LNCaP clone FGC (cell line): Measurements from ENCODE around the gene CCDC88C.

Experiments used
- DNase-seq: peaks from one replicate; pipeline ENCODE4 v3.0.0-alpha.2; 2011; ENCODE audit warnings: low read depth
- H3K4me3 ChIP-seq: 2 replicates; pipeline ENCODE4 v1.5.1; 2011; ENCODE audit warnings: mild to moderate bottlenecking, low read depth, low read length, control low read depth
- TF ChIP-seq, protein P1 (sequence below): IDR thresholded peaks from 2 replicates; pipeline ENCODE4 v1.5.1; 2012; ENCODE audit warnings: mild to moderate bottlenecking; ENCODE audit not compliant: control insufficient read depth, insufficient read depth; ENCODE audit errors: extremely low read depth

CCDC88C gene

DNA sequence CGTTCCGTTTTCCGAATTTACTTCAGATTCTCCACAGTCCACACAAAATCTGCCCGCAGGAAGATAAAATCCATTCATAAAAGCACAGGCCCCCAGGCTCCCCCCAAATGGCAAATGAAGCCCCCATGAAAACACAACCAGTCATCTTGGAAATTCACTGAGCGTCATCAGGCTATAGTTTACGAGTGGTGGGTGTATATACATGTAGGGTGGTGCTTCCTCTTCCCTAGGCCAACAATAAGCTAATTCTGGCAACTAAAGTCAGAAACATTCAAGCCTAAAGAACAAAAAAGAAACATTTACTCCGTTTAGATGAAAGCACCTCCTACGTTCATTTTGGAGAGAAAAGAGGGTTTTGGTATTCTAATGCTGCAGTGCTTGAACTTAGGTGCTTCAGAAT, 179.0 kb downstream of the CCDC88C start:
- DNase-seq = no peak
- TF ChIP-seq, protein P1, sequence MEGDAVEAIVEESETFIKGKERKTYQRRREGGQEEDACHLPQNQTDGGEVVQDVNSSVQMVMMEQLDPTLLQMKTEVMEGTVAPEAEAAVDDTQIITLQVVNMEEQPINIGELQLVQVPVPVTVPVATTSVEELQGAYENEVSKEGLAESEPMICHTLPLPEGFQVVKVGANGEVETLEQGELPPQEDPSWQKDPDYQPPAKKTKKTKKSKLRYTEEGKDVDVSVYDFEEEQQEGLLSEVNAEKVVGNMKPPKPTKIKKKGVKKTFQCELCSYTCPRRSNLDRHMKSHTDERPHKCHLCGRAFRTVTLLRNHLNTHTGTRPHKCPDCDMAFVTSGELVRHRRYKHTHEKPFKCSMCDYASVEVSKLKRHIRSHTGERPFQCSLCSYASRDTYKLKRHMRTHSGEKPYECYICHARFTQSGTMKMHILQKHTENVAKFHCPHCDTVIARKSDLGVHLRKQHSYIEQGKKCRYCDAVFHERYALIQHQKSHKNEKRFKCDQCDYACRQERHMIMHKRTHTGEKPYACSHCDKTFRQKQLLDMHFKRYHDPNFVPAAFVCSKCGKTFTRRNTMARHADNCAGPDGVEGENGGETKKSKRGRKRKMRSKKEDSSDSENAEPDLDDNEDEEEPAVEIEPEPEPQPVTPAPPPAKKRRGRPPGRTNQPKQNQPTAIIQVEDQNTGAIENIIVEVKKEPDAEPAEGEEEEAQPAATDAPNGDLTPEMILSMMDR = no peak
- H3K4me3 ChIP-seq = no peak overlapping the region

- no peak overlapping the region for H3K4me3 ChIP-seq
- TF ChIP-seq, protein P1 = no peak
- no peak for DNase-seq
These were observed 179.5 kb downstream of the CCDC88C start for GRCh38 chr14:91238085-91238484.

- no peak overlapping the region for H3K4me3 ChIP-seq
- no peak for DNase-seq
- TF ChIP-seq, protein P1 = no peak
These were observed 180.4 kb downstream of the CCDC88C start for GRCh38 chr14:91237219-91237618.

GRCh38 chr14:91235841-91236240, 181.8 kb downstream of the CCDC88C start:
- no peak for DNase-seq
- TF ChIP-seq, protein P1 = no peak
- no peak overlapping the region for H3K4me3 ChIP-seq

- TF ChIP-seq, protein P1 = no peak
- H3K4me3 ChIP-seq = no peak overlapping the region
These were observed 182.9 kb downstream of the CCDC88C start for GRCh38 chr14:91234791-91235114.

GRCh38 chr14:91233936-91234790, 183.5 kb downstream of the CCDC88C start:
- TF ChIP-seq, protein P1 = no peak
- no peak for DNase-seq

More at GRCh38 chr14:91234791-91235114, 182.9 kb downstream of the CCDC88C start:
- DNase-seq = no peak

GRCh38 chr14:91232603-91233002, 185.0 kb downstream of the CCDC88C start:
- TF ChIP-seq, protein P1 = no peak
- H3K4me3 ChIP-seq = no peak overlapping the region
- DNase-seq = no peak

More at GRCh38 chr14:91233936-91234790, 183.5 kb downstream of the CCDC88C start:
- no peak overlapping the region for H3K4me3 ChIP-seq
